ENCODE measurements around the gene SLC18A2.
"Not testable (repeated sequence)": the region's sequence is repeated elsewhere in the genome, so short reads cannot be mapped to it uniquely, and the experiment has no call there.

The SLC18A2 gene

DNA sequence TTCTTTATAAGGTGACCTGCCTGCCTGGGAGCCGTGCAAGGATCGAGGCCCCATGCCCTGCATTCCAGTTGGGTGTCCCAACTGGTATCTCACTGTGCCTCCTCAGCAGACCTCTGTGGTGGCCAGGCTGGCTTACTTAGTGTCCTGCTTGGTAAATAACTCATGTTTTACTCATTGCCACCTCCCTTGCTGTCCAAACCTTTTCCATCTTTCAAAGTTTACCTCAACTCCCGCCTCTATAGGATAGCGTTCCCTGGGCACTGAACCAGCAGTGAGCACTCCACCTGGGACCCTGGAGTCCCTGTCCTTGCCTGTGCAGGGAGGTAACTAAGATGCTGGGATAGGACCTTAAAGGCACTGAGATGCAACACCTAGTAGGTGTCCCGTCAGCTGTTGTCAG, 33.6 kb downstream of the SLC18A2 start:
- Histone ChIP-seq H3K4me1 (no peaks in the 10 kb centered on the region), H3K4me3 (no peak overlapping the region), H3K4me2 (no peak overlapping the region), H3K36me3 (no peaks in the 10 kb centered on the region), H4K20me1 (no peaks in the 10 kb centered on the region), H3K27me3 (no peaks in the 10 kb centered on the region), H3K9ac (no peak overlapping the region), H3K9me3 (no peaks in the 10 kb centered on the region), H3K27ac (no peak overlapping the region)
- no peak for TF ChIP-seq Cebpa-rat (IDR thresholded peaks at IDR 0.05)

DNA sequence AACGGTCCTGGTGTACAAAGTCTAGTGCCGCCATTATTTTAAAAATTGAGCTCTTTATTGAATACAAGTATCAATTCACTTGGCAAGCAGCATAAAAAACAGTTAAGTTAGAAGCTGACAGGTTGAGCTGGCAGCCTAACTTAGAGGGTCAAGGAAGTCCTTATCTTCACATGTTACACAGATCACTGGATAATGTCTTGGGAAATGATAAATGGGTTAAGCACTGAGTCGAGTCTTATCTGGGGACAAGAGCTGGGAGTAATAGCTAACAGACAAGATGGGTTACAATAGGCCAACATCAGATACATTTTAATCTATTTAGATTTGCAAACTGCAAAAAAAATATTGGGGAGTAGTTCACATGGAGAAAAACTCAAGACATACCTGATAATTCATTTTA, 34.2 kb downstream of the SLC18A2 start:
- no peaks in the 10 kb centered on the region for H4K20me1 ChIP-seq
- H3K4me2 ChIP-seq: no peak overlapping the region
- H3K4me1 ChIP-seq: no peaks in the 10 kb centered on the region
- H3K36me3 ChIP-seq: no peaks in the 10 kb centered on the region
- H3K9me3 ChIP-seq: no peaks in the 10 kb centered on the region
- H3K27ac ChIP-seq: no peak overlapping the region
- no peak overlapping the region for H3K9ac ChIP-seq
- TF ChIP-seq Cebpa-rat (IDR thresholded peaks at IDR 0.05): no peak
- no peak overlapping the region for H3K4me3 ChIP-seq
- no peaks in the 10 kb centered on the region for H3K27me3 ChIP-seq

DNA sequence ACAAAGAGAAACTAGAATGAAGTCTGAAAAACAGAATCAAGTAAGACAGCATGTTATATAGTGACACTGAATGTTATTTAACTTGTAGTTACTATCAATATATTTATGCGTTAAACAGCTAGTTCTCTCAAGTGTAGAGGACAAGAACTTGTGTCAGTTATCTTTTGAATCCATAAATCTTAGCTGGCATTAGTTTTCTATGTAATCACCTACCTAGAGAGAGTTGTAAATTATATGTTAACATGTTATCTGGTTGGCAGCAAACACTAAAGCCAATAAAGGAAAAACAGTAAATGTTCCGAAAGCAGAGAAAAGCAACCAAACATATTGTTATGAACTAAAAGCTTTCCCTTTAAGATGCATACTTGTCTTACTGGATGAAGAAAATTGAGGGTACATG, 36.8 kb downstream of the SLC18A2 start:
- H3K4me1 ChIP-seq: no peaks in the 10 kb centered on the region
- H4K20me1 ChIP-seq: no peaks in the 10 kb centered on the region
- no peak for TF ChIP-seq Cebpa-rat (IDR thresholded peaks at IDR 0.05)
- H3K9ac ChIP-seq: no peak overlapping the region
- no peaks in the 10 kb centered on the region for H3K27me3 ChIP-seq
- H3K4me3 ChIP-seq: no peak overlapping the region
- H3K36me3 ChIP-seq: no peaks in the 10 kb centered on the region
- H3K27ac ChIP-seq: no peak overlapping the region
- no peaks in the 10 kb centered on the region for H3K9me3 ChIP-seq
- H3K4me2 ChIP-seq: no peak overlapping the region

DNA sequence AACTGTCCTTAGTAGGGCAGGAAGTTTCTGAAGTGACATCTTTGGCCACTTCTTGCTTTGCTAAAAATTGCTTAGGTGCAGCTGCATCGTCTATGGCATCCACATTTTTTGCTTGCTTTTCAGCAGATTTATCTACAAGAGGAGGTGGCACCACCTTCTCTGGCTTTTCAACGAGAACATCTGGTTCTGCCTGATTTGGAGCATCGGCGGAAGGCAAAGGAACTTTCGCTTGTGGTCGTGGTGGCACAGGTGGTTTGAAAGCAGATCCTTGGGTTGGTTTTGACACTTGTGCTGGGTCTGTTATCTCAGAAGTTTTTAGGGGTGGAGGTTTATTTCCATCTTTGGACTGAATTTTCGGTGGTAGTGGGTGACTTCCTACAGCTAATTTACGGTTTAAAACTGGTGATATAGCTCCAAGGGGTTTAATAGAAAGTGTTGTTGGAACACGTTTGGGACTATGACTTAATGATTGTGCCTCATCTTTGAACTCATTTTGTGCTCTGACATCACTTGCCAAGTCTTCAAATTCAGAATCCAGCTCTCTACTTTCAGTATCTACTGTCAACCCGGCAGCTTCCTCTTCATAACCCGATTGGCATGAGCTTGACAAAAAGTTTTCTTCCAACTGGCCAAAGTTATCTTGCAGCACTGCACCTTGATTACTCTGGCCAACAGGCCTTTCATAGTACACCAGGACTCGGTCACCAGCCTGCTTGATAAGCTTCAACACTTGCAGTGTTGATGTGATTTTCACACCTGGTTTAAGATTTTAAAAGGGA, 44.0 kb downstream of the SLC18A2 start:
- Histone ChIP-seq H4K20me1 (no peaks in the 10 kb centered on the region), H3K27me3 (no peaks in the 10 kb centered on the region), H3K4me3 (no peak overlapping the region), H3K36me3 (peaks cover 55% of the 10 kb centered on the region), H3K27ac (no peak overlapping the region), H3K9me3 (no peaks in the 10 kb centered on the region), H3K4me2 (no peak overlapping the region), H3K4me1 (peaks cover 14% of the 10 kb centered on the region), H3K9ac (no peak overlapping the region)
- no peak for TF ChIP-seq Cebpa-rat (IDR thresholded peaks at IDR 0.05)

DNA sequence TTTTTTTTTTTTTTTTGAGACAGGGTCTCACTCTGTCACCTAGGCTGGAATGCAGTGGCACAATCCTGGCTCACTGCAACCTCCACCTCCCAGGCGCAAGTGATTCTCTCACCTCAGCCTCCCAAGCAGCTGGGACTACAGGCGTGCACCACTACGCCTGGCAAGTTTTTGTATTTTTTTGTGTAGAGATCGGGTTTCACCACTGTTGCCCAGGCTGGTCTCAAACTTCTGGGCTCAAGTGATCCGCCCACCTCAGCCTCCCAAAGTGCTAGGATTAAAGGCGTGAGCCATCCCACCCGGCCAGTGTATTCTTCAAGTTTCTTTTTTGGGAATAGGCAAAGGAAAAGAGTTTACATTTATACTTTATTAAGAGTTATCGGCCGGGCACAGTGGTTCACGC, 50.0 kb downstream of the SLC18A2 start:
- not testable (repeated sequence) for H3K4me2 ChIP-seq, H3K9ac ChIP-seq, H3K27ac ChIP-seq, H3K4me3 ChIP-seq, H3K27me3 ChIP-seq, H3K9me3 ChIP-seq, H3K4me1 ChIP-seq
- peaks cover 16% of the 10 kb centered on the region; the same call in 1 of the 2 replicates for H4K20me1 ChIP-seq
- peaks cover 43% of the 10 kb centered on the region for H3K36me3 ChIP-seq

DNA sequence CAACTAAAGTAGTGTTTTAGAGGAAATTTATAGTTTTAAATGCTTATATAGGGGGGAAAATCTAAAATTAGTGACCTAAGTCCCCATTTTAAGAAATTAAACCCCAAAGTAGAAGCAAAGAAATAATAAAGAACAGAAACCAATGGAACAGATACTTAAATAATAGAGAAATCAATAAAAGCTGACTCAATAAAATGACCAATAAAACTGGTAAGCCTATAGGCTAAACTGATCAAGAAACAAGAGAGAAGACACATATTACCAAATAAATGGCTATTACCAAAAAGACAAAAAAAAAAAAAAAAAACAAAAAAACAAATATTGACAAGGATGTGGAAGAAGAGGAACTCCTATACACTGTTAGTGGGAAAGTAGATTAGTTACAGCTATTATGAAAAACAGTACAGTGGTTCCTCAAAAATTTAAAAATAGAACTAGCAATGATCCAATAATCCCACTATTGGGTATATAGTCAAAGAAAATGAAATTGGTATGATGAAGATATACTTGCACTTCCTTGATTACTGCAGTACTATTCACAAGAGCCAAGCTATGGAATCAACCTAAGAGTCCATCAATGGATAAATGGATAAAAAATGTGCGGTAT, 53.2 kb downstream of the SLC18A2 start:
- TF ChIP-seq Cebpa-rat (IDR thresholded peaks at IDR 0.05): no peak
- no peak overlapping the region for H3K9ac ChIP-seq

DNA sequence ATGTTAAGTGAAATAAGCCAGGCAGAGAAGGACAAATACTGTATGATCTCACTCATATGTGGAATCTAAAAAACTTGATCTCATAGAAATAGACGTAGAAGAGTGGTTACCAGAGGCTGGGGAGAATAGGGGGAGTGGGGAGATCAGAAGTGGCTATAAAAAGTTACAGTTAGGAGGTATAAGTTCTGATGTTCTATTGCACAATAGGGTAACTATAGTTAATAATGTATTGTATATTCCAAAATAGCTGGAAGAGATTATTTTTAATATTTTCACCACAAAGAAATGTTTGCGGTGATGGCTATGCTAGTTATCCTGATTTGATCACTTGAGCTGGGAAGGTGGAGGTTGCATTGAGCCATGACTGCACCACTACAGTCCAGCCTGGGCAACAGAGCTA, 53.8 kb downstream of the SLC18A2 start:
- peaks cover 30% of the 10 kb centered on the region for H3K36me3 ChIP-seq
- H3K4me1 ChIP-seq: no peaks in the 10 kb centered on the region
- no peak overlapping the region for H3K4me2 ChIP-seq
- TF ChIP-seq Cebpa-rat (IDR thresholded peaks at IDR 0.05): no peak
- no peaks in the 10 kb centered on the region for H3K27me3 ChIP-seq
- no peak overlapping the region for H3K9ac ChIP-seq
- no peak overlapping the region for H3K27ac ChIP-seq
- no peak overlapping the region for H3K4me3 ChIP-seq
- peaks cover 27% of the 10 kb centered on the region; the same call in 1 of the 2 replicates for H4K20me1 ChIP-seq
- peaks cover 11% of the 10 kb centered on the region for H3K9me3 ChIP-seq

More for the DNA sequence above, 53.2 kb downstream of the SLC18A2 start:
- H3K36me3 ChIP-seq: peaks cover 32% of the 10 kb centered on the region
- H3K27me3 ChIP-seq: no peaks in the 10 kb centered on the region
- peaks cover 27% of the 10 kb centered on the region; the same call in 1 of the 2 replicates for H4K20me1 ChIP-seq
- peaks cover 5% of the 10 kb centered on the region; the same call in 1 of the 2 replicates for H3K9me3 ChIP-seq
- H3K4me2 ChIP-seq: no peak overlapping the region
- H3K27ac ChIP-seq: no peak overlapping the region
- H3K4me3 ChIP-seq: no peak overlapping the region
- no peaks in the 10 kb centered on the region for H3K4me1 ChIP-seq

DNA sequence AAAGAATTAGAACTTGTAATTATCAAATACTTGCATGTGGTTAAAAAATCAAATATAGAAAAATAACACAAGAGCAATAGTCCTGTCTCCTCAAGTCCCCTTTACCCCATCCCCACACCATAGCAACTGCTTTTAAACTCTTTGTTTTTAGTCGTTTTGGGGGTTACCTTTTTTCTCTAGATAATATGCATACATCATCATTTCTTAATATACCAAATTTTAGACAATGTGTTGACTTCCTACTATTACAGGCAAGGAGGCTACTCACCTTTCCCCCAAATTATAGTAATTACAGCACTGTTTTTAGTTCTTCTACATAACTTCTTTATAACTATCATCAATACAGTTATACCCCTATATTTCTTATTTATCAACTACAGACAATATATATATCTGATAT, 57.3 kb downstream of the SLC18A2 start:
- Histone ChIP-seq H3K4me1 (no peaks in the 10 kb centered on the region), H3K9me3 (peaks cover 38% of the 10 kb centered on the region), H3K4me3 (no peak overlapping the region), H3K4me2 (no peak overlapping the region), H3K9ac (no peak overlapping the region), H3K27me3 (no peaks in the 10 kb centered on the region), H3K36me3 (peaks cover 33% of the 10 kb centered on the region), H3K27ac (no peak overlapping the region), H4K20me1 (peaks cover 25% of the 10 kb centered on the region; the same call in 1 of the 2 replicates)
- no peak for TF ChIP-seq Cebpa-rat (IDR thresholded peaks at IDR 0.05)

DNA sequence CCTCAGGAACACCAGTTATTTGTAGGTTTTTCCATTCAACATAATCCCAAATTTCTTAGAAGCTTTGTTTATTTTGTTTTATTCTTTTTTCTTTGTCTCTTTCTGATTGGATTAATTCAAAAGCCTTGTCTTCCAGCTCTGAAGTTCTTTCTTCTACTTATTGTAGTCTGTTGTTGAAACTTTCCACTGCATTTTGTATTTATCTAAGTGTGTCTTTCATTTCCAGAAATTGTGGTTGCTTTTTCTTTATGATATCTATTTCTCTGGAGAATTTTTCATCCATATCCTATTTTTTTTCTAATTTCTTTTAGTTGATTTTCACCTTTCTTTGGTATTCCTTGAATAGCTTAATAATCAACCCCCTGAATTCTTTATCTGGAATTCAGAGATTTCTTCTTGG, 58.5 kb downstream of the SLC18A2 start:
- Histone ChIP-seq H3K4me1 (no peaks in the 10 kb centered on the region), H3K36me3 (peaks cover 45% of the 10 kb centered on the region), H3K9me3 (peaks cover 50% of the 10 kb centered on the region), H3K4me2 (no peak overlapping the region), H3K4me3 (no peak overlapping the region), H3K27me3 (no peaks in the 10 kb centered on the region), H4K20me1 (peaks cover 16% of the 10 kb centered on the region; the same call in 1 of the 2 replicates), H3K27ac (no peak overlapping the region), H3K9ac (no peak overlapping the region)
- no peak for TF ChIP-seq Cebpa-rat (IDR thresholded peaks at IDR 0.05)

DNA sequence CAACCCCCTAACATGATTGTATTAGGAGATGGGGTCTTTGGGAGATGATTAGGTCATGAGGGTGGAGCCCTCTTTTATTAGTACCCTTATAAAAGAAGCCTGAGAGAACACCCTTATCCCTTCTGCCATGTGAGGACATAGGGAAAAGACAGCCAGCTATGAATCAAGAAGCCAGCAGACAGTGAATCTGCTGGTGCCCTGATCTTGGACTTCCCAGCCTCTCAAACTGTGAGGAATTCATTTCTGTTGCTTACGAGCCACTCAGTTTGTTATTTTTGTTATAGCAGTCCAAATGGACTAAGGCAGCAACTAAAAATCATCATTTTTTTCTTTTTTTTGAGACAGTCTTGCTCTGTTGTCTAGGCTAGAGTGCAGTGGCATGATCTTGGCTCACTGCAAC, 59.8 kb downstream of the SLC18A2 start:
- peaks cover 60% of the 10 kb centered on the region for H3K9me3 ChIP-seq
- H3K4me1 ChIP-seq: no peaks in the 10 kb centered on the region
- no peak overlapping the region for H3K27ac ChIP-seq
- H3K9ac ChIP-seq: no peak overlapping the region
- no peaks in the 10 kb centered on the region for H3K27me3 ChIP-seq
- H3K4me2 ChIP-seq: no peak overlapping the region
- H3K4me3 ChIP-seq: no peak overlapping the region
- no peak for TF ChIP-seq Cebpa-rat (IDR thresholded peaks at IDR 0.05)
- peaks cover 57% of the 10 kb centered on the region for H3K36me3 ChIP-seq
- peaks cover 11% of the 10 kb centered on the region; the same call in 1 of the 2 replicates for H4K20me1 ChIP-seq

DNA sequence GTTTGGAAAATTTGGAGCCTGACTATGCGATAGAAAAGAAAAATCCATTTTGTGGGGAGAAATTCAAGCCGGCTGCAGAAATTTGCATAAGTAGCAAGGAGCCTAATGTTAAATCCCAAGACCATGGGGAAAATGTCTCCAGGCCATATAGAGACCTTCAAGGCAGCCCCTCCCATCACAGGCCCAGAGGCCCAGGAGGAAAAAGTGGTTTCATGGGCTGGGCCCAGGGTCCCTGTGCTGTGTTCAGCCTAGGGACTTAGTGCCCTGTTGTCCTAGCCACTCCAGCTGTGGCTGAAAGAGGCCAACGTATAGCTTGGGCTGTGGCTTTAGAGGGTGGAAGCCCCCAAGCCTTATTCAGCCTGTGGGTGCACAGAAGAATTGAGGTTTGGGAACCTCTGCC, 62.5 kb downstream of the SLC18A2 start:
- not testable (repeated sequence) for H3K27ac ChIP-seq, H4K20me1 ChIP-seq, H3K4me1 ChIP-seq, H3K4me2 ChIP-seq, H3K27me3 ChIP-seq, H3K9ac ChIP-seq, H3K4me3 ChIP-seq
- H3K9me3 ChIP-seq: peaks cover 64% of the 10 kb centered on the region
- peaks cover 57% of the 10 kb centered on the region for H3K36me3 ChIP-seq
